A673 (cell line): ENCODE measurements around the gene CTXND1. TPM values are rescaled to one million over a fixed set of nuclear protein-coding genes. Genes with fewer than 3 reads are reported as not detected.

Source experiments
- BruUV-seq: library from RNA; stranded (reverse); fragments of 400-500 nt; replicated peaks from 2 replicates; lab custom pipeline; 2021; lab: Mats Ljungman, UMichigan
- CTCF ChIA-PET: fragments of 300-600 bp; sonication (Branson Sonifier 250); formaldehyde crosslinking; loops from one replicate; lab custom pipeline; 2022; ENCODE audit warnings: antibody characterized with exemption; lab: Charles Lee
- POLR2A ChIA-PET: fragments of 300-600 bp; sonication (Branson Sonifier 250); formaldehyde crosslinking; loops from one replicate; lab custom pipeline; 2022; ENCODE audit warnings: antibody characterized with exemption; ENCODE audit not compliant: low non-redundant PET; lab: Charles Lee
- DNase-seq: peaks from one replicate; pipeline ENCODE4 v3.0.0-alpha.2; 2015; ENCODE audit warnings: low spot score
- H3K27ac ChIP-seq: fragments of 200-600 bp; sonication (generic); 2 replicates; pipeline ENCODE4 v1.5.1; 2016; ENCODE audit warnings: mixed run types, low read depth, mild to moderate bottlenecking, mixed read lengths, antibody characterized with exemption, low read length; ENCODE audit not compliant: poor library complexity, severe bottlenecking
- H3K27me3 ChIP-seq: fragments of 200-600 bp; sonication (generic); replicated peaks from 2 replicates; pipeline ENCODE4 v1.6.1; 2017; ENCODE audit warnings: mixed run types, low read depth, mild to moderate bottlenecking, mixed read lengths, antibody characterized with exemption, low read length; ENCODE audit not compliant: insufficient read depth, poor library complexity
- H3K36me3 ChIP-seq: fragments of 200-600 bp; sonication (generic); 2 replicates; pipeline ENCODE4 v1.6.1; 2016; ENCODE audit warnings: mixed run types, mild to moderate bottlenecking, mixed read lengths, antibody characterized with exemption, low read length; ENCODE audit not compliant: insufficient read depth, poor library complexity, severe bottlenecking
- H3K4me1 ChIP-seq: fragments of 200-600 bp; sonication (generic); 2 replicates; pipeline ENCODE4 v1.6.1; 2017; ENCODE audit warnings: mixed run types, mild to moderate bottlenecking, mixed read lengths, antibody characterized with exemption, low read length; ENCODE audit not compliant: insufficient read depth, poor library complexity, severe bottlenecking
- H3K4me3 ChIP-seq: fragments of 200-600 bp; sonication (generic); 2 replicates; pipeline ENCODE4 v1.5.1; 2016; ENCODE audit warnings: low read depth, mixed run types, mild to moderate bottlenecking, mixed read lengths, low read length; ENCODE audit not compliant: poor library complexity, severe bottlenecking
- H3K9me3 ChIP-seq: fragments of 200-600 bp; sonication (generic); 2 replicates; pipeline ENCODE4 v1.6.1; 2016; ENCODE audit warnings: mixed run types, low read depth, mild to moderate bottlenecking, mixed read lengths, antibody characterized with exemption, low read length; ENCODE audit not compliant: poor library complexity, severe bottlenecking
- CTCF ChIP-seq: fragments of 300-800, 200-600 bp; sonication (generic); conservative IDR thresholded peaks from 2 replicates; pipeline ENCODE4 v1.5.1; 2017; ENCODE audit warnings: low read depth, mild to moderate bottlenecking, antibody characterized with exemption, low read length, moderate library complexity, mixed read lengths
- EZH2 ChIP-seq: fragments of 200-600 bp; sonication (generic); IDR thresholded peaks from 2 replicates; pipeline ENCODE4 v1.6.1; 2017; ENCODE audit warnings: borderline replicate concordance, low read depth, mild to moderate bottlenecking, mixed read lengths, antibody characterized with exemption, low read length; ENCODE audit not compliant: poor library complexity, severe bottlenecking
- intact Hi-C: fragments of 100-400 bp; cut with micrococcal nuclease; formaldehyde crosslinking; loops from one replicate; pipeline ENCODE4 v1.10.0; 2022; ENCODE audit not compliant: unreplicated experiment
- total RNA-seq: library from RNA; stranded (reverse); gene quantifications from 2 replicates; pipeline ENCODE4 v1.2.3, GENCODE V29; 2021

Gene CTXND1
- total RNA-seq, 1 experiment from 2014 or later, result not detected

DNA sequence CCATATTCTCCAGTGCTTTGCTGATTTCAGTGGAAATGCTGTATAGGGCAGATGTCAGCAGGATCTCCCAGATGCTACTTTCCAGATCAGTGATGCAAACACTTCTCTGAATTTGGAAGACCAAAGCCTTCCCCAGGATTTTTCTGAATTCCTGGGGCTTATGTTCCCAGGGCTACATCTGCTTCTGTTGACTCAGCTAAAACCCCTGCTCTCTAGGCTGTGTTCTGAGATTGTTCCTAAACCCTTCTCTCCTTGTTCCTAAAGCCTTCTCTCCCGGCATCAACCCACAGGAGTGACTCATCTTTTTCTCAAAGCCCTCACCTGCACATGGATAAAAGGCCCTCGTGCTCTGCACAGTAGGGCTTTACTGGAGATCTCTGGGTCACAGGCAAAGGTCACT is 63.8 kb downstream of the CTXND1 start:
- CTCF ChIA-PET, result no interaction called here
- no peak overlapping the region for H3K27ac ChIP-seq
- no TSS peak for BruUV-seq

GRCh38 chr15:80186597-80186996 is 65.4 kb downstream of the CTXND1 start:
- Histone ChIP-seq H3K27me3 (no peaks in the 10 kb centered on the region), H3K36me3 (no peaks in the 10 kb centered on the region), H3K4me1 (no peaks in the 10 kb centered on the region), H3K27ac (no peak overlapping the region), H3K4me3 (no peak overlapping the region), H3K9me3 (no peaks in the 10 kb centered on the region)
- DNase-seq, result no peak
- BruUV-seq, result no TSS peak
- CTCF ChIA-PET, result no interaction called here
- TF ChIP-seq EZH2, result no peak
- intact Hi-C loops, result no loop called here
- POLR2A ChIA-PET, result no interaction called here

More for the DNA sequence above, 63.8 kb downstream of the CTXND1 start:
- intact Hi-C loops, result no loop called here
- H3K9me3 ChIP-seq, result no peaks in the 10 kb centered on the region
- H3K4me3 ChIP-seq, result no peak overlapping the region
- DNase-seq, result no peak
- POLR2A ChIA-PET, result no interaction called here
- H3K36me3 ChIP-seq, result no peaks in the 10 kb centered on the region
- TF ChIP-seq CTCF, result no peak
- no peak for TF ChIP-seq EZH2
- H3K4me1 ChIP-seq, result no peaks in the 10 kb centered on the region
- no peaks in the 10 kb centered on the region for H3K27me3 ChIP-seq

- no peak overlapping the region for H3K4me3 ChIP-seq
- no peaks in the 10 kb centered on the region for H3K4me1 ChIP-seq
- ChIA-PET CTCF (no interaction called here), POLR2A (no interaction called here)
- BruUV-seq, result no TSS peak
- no peak for TF ChIP-seq EZH2
- no peak for TF ChIP-seq CTCF
- no peaks in the 10 kb centered on the region for H3K36me3 ChIP-seq
- H3K9me3 ChIP-seq, result no peaks in the 10 kb centered on the region
- H3K27me3 ChIP-seq, result no peaks in the 10 kb centered on the region
- intact Hi-C loops, result no loop called here
- no peak for DNase-seq
- no peak overlapping the region for H3K27ac ChIP-seq
Observed at GRCh38 chr15:80186066-80186465, 65.9 kb downstream of the CTXND1 start.

GRCh38 chr15:80185152-80185551 is 66.9 kb downstream of the CTXND1 start:
- CTCF ChIA-PET, result no interaction called here

More at GRCh38 chr15:80185152-80185551, 66.9 kb downstream of the CTXND1 start:
- H3K4me1 ChIP-seq, result no peaks in the 10 kb centered on the region
- no peak overlapping the region for H3K4me3 ChIP-seq
- TF ChIP-seq EZH2 (no peak), CTCF (no peak)
- H3K27me3 ChIP-seq, result no peaks in the 10 kb centered on the region
- BruUV-seq, result no TSS peak
- intact Hi-C loops, result no loop called here
- no peak for DNase-seq
- no peaks in the 10 kb centered on the region for H3K9me3 ChIP-seq
- no peak overlapping the region for H3K27ac ChIP-seq
- POLR2A ChIA-PET, result no interaction called here
- no peaks in the 10 kb centered on the region for H3K36me3 ChIP-seq
